ENCODE data around the gene TP53BP1. TPM values are rescaled to one million over a fixed set of nuclear protein-coding genes. Genes with fewer than 3 reads are reported as not detected.

The TP53BP1 gene
- polyA plus RNA-seq, 1 donor from 2014 or later, result 98.7 TPM

GRCh38 chr15:43515741-43516140 is 22.8 kb upstream of the TP53BP1 start:
- Histone ChIP-seq H3K79me2 (replicated peaks; ENCODE audit: insufficient read depth, low read length) (peaks cover 56% of the 10 kb centered on the region), H3K9ac (ENCODE audit: low read length) (no peak overlapping the region), H4K20me1 (ENCODE audit: insufficient read depth) (no peaks in the 10 kb centered on the region), H2AFZ (ENCODE audit: low read depth, low read length) (no peak overlapping the region), H3K4me2 (ENCODE audit: low read length) (no peak overlapping the region), H3F3A (ENCODE audit: insufficient read depth, low read length, poor library complexity, severe bottlenecking) (peaks cover 9% of the 10 kb centered on the region), H3K27ac (ENCODE audit: low read length) (no peak overlapping the region), H3K27me3 (ENCODE audit: insufficient read depth, low read depth, low read length) (no peaks in the 10 kb centered on the region), H3K4me3 (ENCODE audit: low read length) (peak overlapping the region; percentile 89), H3K36me3 (ENCODE audit: insufficient read depth, low read length) (peaks cover 3% of the 10 kb centered on the region), H3K9me3 (ENCODE audit: low read length) (no peaks in the 10 kb centered on the region), H3K9me2 (ENCODE audit: insufficient read depth, low read length) (no peaks in the 10 kb centered on the region)
- TF ChIP-seq SMC3 (conservative IDR thresholded peaks at IDR 0.05; ENCODE audit: poor library complexity) (no peak), EZH2 (IDR thresholded peaks at IDR 0.05; ENCODE audit: borderline replicate concordance, insufficient read depth, low read length, poor library complexity, severe bottlenecking) (no peak), TAF1 (IDR thresholded peaks at IDR 0.05; ENCODE audit: low read depth) (no peak), MXI1 (conservative IDR thresholded peaks at IDR 0.05; ENCODE audit: poor library complexity, severe bottlenecking) (no peak), RAD21 (conservative IDR thresholded peaks at IDR 0.05) (no peak), EP300 (conservative IDR thresholded peaks at IDR 0.05; ENCODE audit: poor library complexity, severe bottlenecking) (no peak), POLR2AphosphoS5 (IDR thresholded peaks at IDR 0.05) (no peak), REST (IDR thresholded peaks at IDR 0.05; ENCODE audit: borderline replicate concordance) (no peak), CTCF (IDR thresholded peaks at IDR 0.05; ENCODE audit: poor library complexity, severe bottlenecking) (no peak)

- H3K79me2 ChIP-seq (replicated peaks; ENCODE audit: insufficient read depth, low read length), result peaks cover 49% of the 10 kb centered on the region
- H3F3A ChIP-seq (ENCODE audit: insufficient read depth, low read length, poor library complexity, severe bottlenecking), result peaks cover 13% of the 10 kb centered on the region
- H3K4me3 ChIP-seq (ENCODE audit: low read length), result peak overlapping the region; percentile 32
- H3K4me2 ChIP-seq (ENCODE audit: low read length), result peak overlapping the region; percentile 46
- no peaks in the 10 kb centered on the region for H4K20me1 ChIP-seq (ENCODE audit: insufficient read depth)
- no peak overlapping the region for H3K27ac ChIP-seq (ENCODE audit: low read length)
- no peaks in the 10 kb centered on the region for H3K36me3 ChIP-seq (ENCODE audit: insufficient read depth, low read length)
- no peak overlapping the region for H3K9ac ChIP-seq (ENCODE audit: low read length)
- no peaks in the 10 kb centered on the region for H3K27me3 ChIP-seq (ENCODE audit: insufficient read depth, low read depth, low read length)
- H2AFZ ChIP-seq (ENCODE audit: low read depth, low read length), result no peak overlapping the region
- TF ChIP-seq CTCF (IDR thresholded peaks at IDR 0.05; ENCODE audit: poor library complexity, severe bottlenecking), result peak; percentile 75
- peak; percentile 72 for TF ChIP-seq SMC3 (conservative IDR thresholded peaks at IDR 0.05; ENCODE audit: poor library complexity)
- no peak for TF ChIP-seq EP300 (conservative IDR thresholded peaks at IDR 0.05; ENCODE audit: poor library complexity, severe bottlenecking)
- no peak for TF ChIP-seq MXI1 (conservative IDR thresholded peaks at IDR 0.05; ENCODE audit: poor library complexity, severe bottlenecking)
- peak; percentile 75 for TF ChIP-seq RAD21 (conservative IDR thresholded peaks at IDR 0.05)
- no peaks in the 10 kb centered on the region for H3K9me3 ChIP-seq (ENCODE audit: low read length)
- H3K9me2 ChIP-seq (ENCODE audit: insufficient read depth, low read length), result no peaks in the 10 kb centered on the region
These were observed 21.5 kb upstream of the TP53BP1 start for GRCh38 chr15:43514241-43515057.

Data from neural cell (in vitro differentiated cells).